K562 treated with DMSO at 1 percent for 4 hours (cell line): ENCODE data around the gene OXT. TPM values are rescaled to one million over a fixed set of nuclear protein-coding genes. Genes with fewer than 3 reads are reported as not detected.

Experiments used
- total RNA-seq: library from RNA; unstranded; fragments of 300-600 nt; gene quantifications from 2 replicates; pipeline ENCODE4 v1.2.3, GENCODE V29; 2022; ENCODE audit not compliant: insufficient read depth

Gene OXT
- total RNA-seq = not detected in 2 replicates

DNA sequence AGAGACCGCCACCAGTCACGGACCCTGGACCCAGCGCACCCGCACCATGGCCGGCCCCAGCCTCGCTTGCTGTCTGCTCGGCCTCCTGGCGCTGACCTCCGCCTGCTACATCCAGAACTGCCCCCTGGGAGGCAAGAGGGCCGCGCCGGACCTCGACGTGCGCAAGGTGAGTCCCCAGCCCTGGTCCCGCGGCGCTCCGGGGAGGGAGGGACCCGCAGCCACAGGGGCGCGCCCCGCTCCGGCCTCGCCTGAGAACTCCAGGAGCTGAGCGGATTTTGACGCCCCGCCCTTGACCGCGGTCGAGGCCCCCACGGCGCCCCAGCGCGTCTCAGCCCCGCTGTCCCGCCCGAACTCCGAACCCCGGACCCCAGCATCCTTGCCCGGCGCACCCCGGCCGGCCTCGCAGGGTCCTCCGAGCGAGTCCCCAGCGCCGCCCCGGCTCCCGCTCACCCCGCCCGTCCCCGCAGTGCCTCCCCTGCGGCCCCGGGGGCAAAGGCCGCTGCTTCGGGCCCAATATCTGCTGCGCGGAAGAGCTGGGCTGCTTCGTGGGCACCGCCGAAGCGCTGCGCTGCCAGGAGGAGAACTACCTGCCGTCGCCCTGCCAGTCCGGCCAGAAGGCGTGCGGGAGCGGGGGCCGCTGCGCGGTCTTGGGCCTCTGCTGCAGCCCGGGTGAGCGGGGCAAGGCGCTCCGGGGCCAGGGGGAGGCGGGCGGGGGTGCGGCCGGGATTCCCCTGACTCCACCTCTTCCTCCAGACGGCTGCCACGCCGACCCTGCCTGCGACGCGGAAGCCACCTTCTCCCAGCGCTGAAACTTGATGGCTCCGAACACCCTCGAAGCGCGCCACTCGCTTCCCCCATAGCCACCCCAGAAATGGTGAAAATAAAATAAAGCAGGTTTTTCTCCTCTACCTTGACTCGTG lies at the start of gene OXT:
Gene OXT, plus strand, starts transcription at position 11 of the 920 bp plus-strand sequence. Its CDS starts 36 bp downstream, at position 47.

DNA sequence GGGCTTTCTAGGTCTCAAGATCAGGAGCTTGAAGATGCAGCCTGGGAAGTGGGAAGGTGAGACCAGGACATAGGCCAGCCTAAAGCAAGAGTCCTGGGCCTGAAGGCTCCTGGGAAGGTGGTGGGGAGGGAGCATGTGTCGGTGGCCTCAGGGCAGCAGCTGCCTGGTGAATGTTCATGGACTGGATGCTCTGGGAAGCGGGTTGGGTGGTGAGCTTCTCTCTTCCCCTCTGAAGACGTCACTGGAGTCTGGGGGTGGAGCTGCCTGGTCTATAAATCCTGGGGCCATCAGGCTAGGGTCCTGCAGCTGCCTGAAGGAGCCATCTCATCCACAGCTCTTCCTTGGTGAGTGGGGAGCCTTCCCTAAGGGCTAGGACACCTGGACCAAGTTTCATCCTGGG lies 28.1 kb upstream of the OXT start, which contains the start of gene GNRH2:
Gene GNRH2, plus strand, starts transcription at position 301 of the 400 bp plus-strand sequence. CDS start 793 bp downstream, outside the sequence.

GRCh38 chr20:3045816-3046676 lies 25.4 kb upstream of the OXT start, which contains the start of gene MRPS26:
MRPS26 (plus strand) TSS chr20:3046052; CDS start chr20:3046069, 17 bp downstream.

GRCh38 chr20:3084283-3084985 lies 13.0 kb downstream of the OXT start, which contains the start of gene AVP:
AVP (minus strand) TSS chr20:3084724; CDS start chr20:3084674, 50 bp downstream.

Other genes starting within 250 kb of the OXT start
- 13.7 and 18.5 TPM in 2 replicates for gene PCED1A, start 231.0 kb upstream of the OXT start, total RNA-seq
- 17.3 and 30.6 TPM in 2 replicates for gene VPS16, start 230.9 kb upstream of the OXT start, total RNA-seq
- gene PTPRA, start 198.1 kb upstream of the OXT start, total RNA-seq = 19.1 and 24.7 TPM in 2 replicates
- not detected in 2 replicates for gene GNRH2, start 28.0 kb upstream of the OXT start, total RNA-seq
- 26.8 and 31.2 TPM in 2 replicates for gene MRPS26, start 25.6 kb upstream of the OXT start, total RNA-seq
- not detected in 2 replicates for gene AVP, start 13.1 kb downstream of the OXT start, total RNA-seq
- gene FASTKD5, start 88.2 kb downstream of the OXT start, total RNA-seq = 12.9 and 19.2 TPM in 2 replicates
- gene UBOX5, start 88.2 kb downstream of the OXT start, total RNA-seq = 3.0 and 3.7 TPM in 2 replicates
- gene LZTS3, start 101.9 kb downstream of the OXT start, total RNA-seq = 2.2 and 2.4 TPM in 2 replicates
- gene DDRGK1, start 133.1 kb downstream of the OXT start, total RNA-seq = 28.3 and 29.0 TPM in 2 replicates
- 38.6 and 52.7 TPM in 2 replicates for gene ITPA, start 137.9 kb downstream of the OXT start, total RNA-seq
- 0.46 TPM in 1 of 2 replicates, not detected in the other for gene SLC4A11, start 167.6 kb downstream of the OXT start, total RNA-seq